IMR-90 (cell line): ENCODE measurements around the gene CACNA1D. TPM values are rescaled to one million over a fixed set of nuclear protein-coding genes. Genes with fewer than 3 reads are reported as not detected.

Experiments used
- ATAC-seq: fragments of 200-7000 bp; cut with Tn5 transposase; 2 replicates; pipeline ENCODE4 v1.9.1; 2020; ENCODE audit warnings: low read depth, mild to moderate bottlenecking, moderate library complexity
- BruUV-seq: library from RNA; stranded (reverse); fragments of 400-500 nt; replicated peaks from 2 replicates; lab custom pipeline; 2021; lab: Mats Ljungman, UMichigan
- CTCF ChIA-PET: fragments of 300-600 bp; formaldehyde crosslinking; extraction: SDS; loops from one replicate; lab custom pipeline; 2021; ENCODE audit warnings: antibody characterized with exemption; lab: Yijun Ruan, JAX
- POLR2A ChIA-PET: fragments of 300-600 bp; sonication (Branson Sonifier 250); formaldehyde crosslinking; loops from one replicate; lab custom pipeline; 2022; ENCODE audit warnings: antibody characterized with exemption; ENCODE audit not compliant: unreplicated experiment; lab: Charles Lee
- DNase-seq: peaks from one replicate; pipeline ENCODE4 v3.0.0; 2013
- H2AFZ ChIP-seq: replicated peaks from 2 replicates; pipeline ENCODE3; 2013; ENCODE audit warnings: low read length, mild to moderate bottlenecking; ENCODE audit not compliant: poor library complexity
- H2AK5ac ChIP-seq: 2 replicates; pipeline ENCODE4 v1.6.1; 2013; ENCODE audit warnings: low read depth, low read length, inconsistent platforms
- H2AK9ac ChIP-seq: replicated peaks from 2 replicates; pipeline ENCODE3; 2013; ENCODE audit warnings: mild to moderate bottlenecking, low read depth, low read length, moderate library complexity; ENCODE audit not compliant: poor library complexity
- H2BK120ac ChIP-seq: 2 replicates; pipeline ENCODE4 v1.6.1; 2013; ENCODE audit warnings: low read depth, low read length, inconsistent platforms
- H2BK15ac ChIP-seq: 3 replicates; pipeline ENCODE4 v1.6.1; 2013; ENCODE audit warnings: low read depth, low read length, inconsistent platforms
- H2BK20ac ChIP-seq: 2 replicates; pipeline ENCODE4 v1.6.1; 2013; ENCODE audit warnings: low read depth, mild to moderate bottlenecking, inconsistent platforms, low read length, moderate library complexity
- H2BK5ac ChIP-seq: 2 replicates; pipeline ENCODE4 v1.6.1; 2013; ENCODE audit warnings: mild to moderate bottlenecking, low read depth, low read length, inconsistent platforms; ENCODE audit not compliant: poor library complexity, severe bottlenecking
- H3K14ac ChIP-seq: replicated peaks from 2 replicates; pipeline ENCODE4 v1.6.1; 2013; ENCODE audit warnings: low read depth, low read length, inconsistent platforms
- H3K18ac ChIP-seq: 2 replicates; pipeline ENCODE4 v1.6.1; 2013; ENCODE audit warnings: low read depth, low read length, control low read depth
- H3K23ac ChIP-seq: 2 replicates; pipeline ENCODE4 v1.6.1; 2013; ENCODE audit warnings: low read depth, low read length, inconsistent platforms
- H3K27ac ChIP-seq: 2 replicates; pipeline ENCODE4 v1.5.1; 2013; ENCODE audit warnings: mild to moderate bottlenecking, control low read depth, low read length; ENCODE audit not compliant: insufficient read depth
- H3K27me3 ChIP-seq: 2 replicates; pipeline ENCODE4 v1.6.1; 2013; ENCODE audit warnings: low read length; ENCODE audit not compliant: control insufficient read depth, insufficient read depth
- H3K36me3 ChIP-seq: 2 replicates; pipeline ENCODE4 v1.6.1; 2013; ENCODE audit warnings: low read length, mixed read lengths; ENCODE audit not compliant: control insufficient read depth, insufficient read depth
- H3K4ac ChIP-seq: 2 replicates; pipeline ENCODE4 v1.6.1; 2013; ENCODE audit warnings: low read depth, low read length, inconsistent platforms
- H3K4me1 ChIP-seq: 2 replicates; pipeline ENCODE4 v1.6.1; 2013; ENCODE audit warnings: low read length, mixed read lengths; ENCODE audit not compliant: control insufficient read depth, insufficient read depth
- H3K4me2 ChIP-seq: 2 replicates; pipeline ENCODE4 v1.6.1; 2013; ENCODE audit warnings: low read depth, mild to moderate bottlenecking, control low read depth, low read length, moderate library complexity
- H3K4me3 ChIP-seq: 2 replicates; pipeline ENCODE4 v1.5.1; 2013; ENCODE audit warnings: low read depth, mild to moderate bottlenecking, control low read depth, low read length, moderate library complexity; ENCODE audit not compliant: insufficient read depth
- H3K56ac ChIP-seq: 2 replicates; pipeline ENCODE4 v1.6.1; 2013; ENCODE audit warnings: low read length, inconsistent platforms; ENCODE audit not compliant: insufficient read depth; ENCODE audit errors: extremely low read depth
- H3K79me1 ChIP-seq, 2 experiments: 2 replicates each; pipeline ENCODE4 v1.6.1; 2013; ENCODE audit warnings: low read length in 2 of 2, inconsistent platforms in 1 of 2, low read depth in 1 of 2
- H3K9ac ChIP-seq: 2 replicates; pipeline ENCODE4 v1.6.1; 2013; ENCODE audit warnings: low read depth, low read length, control low read depth
- H3K9me1 ChIP-seq: 2 replicates; pipeline ENCODE4 v1.6.1; 2013; ENCODE audit warnings: low read length, inconsistent platforms; ENCODE audit not compliant: insufficient read depth
- H3K9me3 ChIP-seq: 2 replicates; pipeline ENCODE4 v1.6.1; 2013; ENCODE audit warnings: low read length; ENCODE audit not compliant: control insufficient read depth, insufficient read depth
- H4K20me1 ChIP-seq: 2 replicates; pipeline ENCODE4 v1.6.1; 2013; ENCODE audit warnings: low read length, inconsistent platforms; ENCODE audit not compliant: insufficient read depth
- H4K5ac ChIP-seq: 2 replicates; pipeline ENCODE4 v1.6.1; 2013; ENCODE audit warnings: mild to moderate bottlenecking, low read depth, low read length, control low read depth
- H4K8ac ChIP-seq, 2 experiments: 2 replicates each; pipeline ENCODE4 v1.6.1; 2013; ENCODE audit warnings: low read depth in 2 of 2, low read length in 2 of 2, control low read depth in 1 of 2, inconsistent platforms in 1 of 2
- H4K91ac ChIP-seq: 2 replicates; pipeline ENCODE4 v1.6.1; 2013; ENCODE audit warnings: low read depth, low read length, inconsistent platforms; ENCODE audit not compliant: insufficient read depth
- FOS ChIP-seq: fragments of 150-350 bp; IDR thresholded peaks from 2 replicates; pipeline ENCODE4 v1.6.1; 2016; ENCODE audit warnings: low read depth, low read length
- MXI1 ChIP-seq: IDR thresholded peaks from 2 replicates; pipeline ENCODE4 v1.6.1; 2012; ENCODE audit warnings: low read depth, mild to moderate bottlenecking, low read length, moderate library complexity, borderline replicate concordance
- WGBS, 2 experiments: methylation state at CpG; one replicate each; pipeline versions ENCODE4 v1.1.5 to v1.1.7; 2013; ENCODE audit warnings: missing lambda C conversion rate in 2 of 2; ENCODE audit not compliant: insufficient read length in 1 of 2; ENCODE audit errors: extremely low coverage in 2 of 2; 5-methylcytosine and 5-hydroxymethylcytosine counted together
- dilution Hi-C: fragments of 300-500 bp; cut with HindIII; formaldehyde crosslinking; loops from one replicate; pipeline ENCODE4 v1.14.3; 2018; ENCODE audit warnings: low sequenced_read_pairs; ENCODE audit not compliant: unreplicated experiment
- in situ Hi-C: fragments of 300-500 bp; cut with MboI; formaldehyde crosslinking; loops from 3 replicates; pipeline ENCODE4 v1.14.3; 2019; ENCODE audit warnings: low sequenced_read_pairs, inconsistent platforms, mixed read lengths
- intact Hi-C: fragments of 100-400 bp; cut with micrococcal nuclease; formaldehyde crosslinking; loops from 2 replicates; pipeline ENCODE4 v1.10.0; 2022
- polyA plus RNA-seq, 3 experiments: library from polyadenylated mRNA; depleted of rRNA; stranded (reverse); fragments of >200 nt; gene quantifications; 2 replicates each; pipeline ENCODE4 v1.2.3, GENCODE V29; 2012; ENCODE audit warnings: low replicate concordance in 1 of 3
- total RNA-seq: library from RNA; depleted of rRNA; stranded (reverse); fragments of >200 nt; gene quantifications from 2 replicates; pipeline ENCODE4 v1.2.3, GENCODE V29; 2012

The CACNA1D gene
- total and polyA plus RNA-seq, 2 of the 4 experiments (the other 2 are of a cell fraction): 0.07 TPM; not detected in 1

GRCh38 chr3:53651927-53652326 is 157.5 kb downstream of the CACNA1D start:
- Histone ChIP-seq H3K14ac (no peak overlapping the region), H3K27ac (no peak overlapping the region), H3K23ac (no peak overlapping the region), H2BK20ac (no peak overlapping the region), H3K9me1 (no peaks in the 10 kb centered on the region; the same call in 1 of the 2 replicates), H2BK120ac (no peak overlapping the region), H3K18ac (no peak overlapping the region), H3K4me2 (no peak overlapping the region), H4K5ac (no peak overlapping the region), H4K8ac (no peak overlapping the region), H2AFZ (no peak overlapping the region), H3K9ac (no peak overlapping the region), H3K4me1 (no peaks in the 10 kb centered on the region), H2AK5ac (no peak overlapping the region), H3K4ac (no peak overlapping the region), H3K9me3 (no peaks in the 10 kb centered on the region), H3K36me3 (no peaks in the 10 kb centered on the region), H4K91ac (no peak overlapping the region), H2BK5ac (no peak overlapping the region), H2BK15ac (no peak overlapping the region), H2AK9ac (no peak overlapping the region), H3K79me1 (no peaks in the 10 kb centered on the region), H3K27me3 (no peaks in the 10 kb centered on the region), H4K20me1 (no peaks in the 10 kb centered on the region), H3K4me3 (no peak overlapping the region), H3K56ac (no peak overlapping the region)
- intact Hi-C loops: no loop called here
- dilution Hi-C loops: no loop called here
- 60% methylated on average over 1 of the region's 8 CpGs; no CpG with 5 or more reads in 1 of the 2 experiments for WGBS, 2 experiments
- in situ Hi-C loops: no loop called here
- ChIA-PET CTCF (no interaction called here), POLR2A (no interaction called here)
- ATAC-seq (no peak), DNase-seq (no peak)
- no TSS peak for BruUV-seq
- TF ChIP-seq MXI1 (no peak), FOS (no peak)
